ENCODE measurements around the gene LSM10. TPM values are rescaled to one million over a fixed set of nuclear protein-coding genes. Genes with fewer than 3 reads are reported as not detected.

LSM10 gene
- total RNA-seq, 1 donor from 2014 or later = 39.4 TPM

DNA sequence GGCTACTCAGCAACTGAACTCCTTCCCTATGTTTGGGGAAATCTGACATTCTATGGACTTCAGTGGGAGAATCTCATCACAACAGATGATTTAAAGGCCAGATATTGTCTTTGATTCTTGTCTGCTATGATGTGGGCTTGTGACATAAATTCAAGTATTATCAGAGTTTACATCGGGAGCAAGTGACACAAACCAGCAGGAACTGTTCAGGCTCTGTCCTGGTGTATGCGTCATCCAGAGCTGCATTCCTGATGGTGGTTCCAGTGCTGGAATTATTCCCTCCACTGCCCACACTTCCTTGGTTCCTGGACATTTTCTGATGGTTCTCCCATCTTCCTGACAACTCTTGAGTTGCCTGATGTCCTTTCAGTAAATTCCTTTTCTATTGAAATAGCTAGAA, 10.8 kb upstream of the LSM10 start:
- ATAC-seq (no peak), DNase-seq (no peak)
- Histone ChIP-seq H3K4me3 (no peak overlapping the region), H3K36me3 (no peaks in the 10 kb centered on the region), H3K9me3 (no peaks in the 10 kb centered on the region), H3K27ac (no peak overlapping the region), H3K4me1 (no peaks in the 10 kb centered on the region), H3K27me3 (no peaks in the 10 kb centered on the region)
- TF ChIP-seq, protein P1, sequence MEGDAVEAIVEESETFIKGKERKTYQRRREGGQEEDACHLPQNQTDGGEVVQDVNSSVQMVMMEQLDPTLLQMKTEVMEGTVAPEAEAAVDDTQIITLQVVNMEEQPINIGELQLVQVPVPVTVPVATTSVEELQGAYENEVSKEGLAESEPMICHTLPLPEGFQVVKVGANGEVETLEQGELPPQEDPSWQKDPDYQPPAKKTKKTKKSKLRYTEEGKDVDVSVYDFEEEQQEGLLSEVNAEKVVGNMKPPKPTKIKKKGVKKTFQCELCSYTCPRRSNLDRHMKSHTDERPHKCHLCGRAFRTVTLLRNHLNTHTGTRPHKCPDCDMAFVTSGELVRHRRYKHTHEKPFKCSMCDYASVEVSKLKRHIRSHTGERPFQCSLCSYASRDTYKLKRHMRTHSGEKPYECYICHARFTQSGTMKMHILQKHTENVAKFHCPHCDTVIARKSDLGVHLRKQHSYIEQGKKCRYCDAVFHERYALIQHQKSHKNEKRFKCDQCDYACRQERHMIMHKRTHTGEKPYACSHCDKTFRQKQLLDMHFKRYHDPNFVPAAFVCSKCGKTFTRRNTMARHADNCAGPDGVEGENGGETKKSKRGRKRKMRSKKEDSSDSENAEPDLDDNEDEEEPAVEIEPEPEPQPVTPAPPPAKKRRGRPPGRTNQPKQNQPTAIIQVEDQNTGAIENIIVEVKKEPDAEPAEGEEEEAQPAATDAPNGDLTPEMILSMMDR (IDR thresholded peaks at IDR 0.05) = no peak
- intact Hi-C loops (cut with DNase I) = no loop called here

DNA sequence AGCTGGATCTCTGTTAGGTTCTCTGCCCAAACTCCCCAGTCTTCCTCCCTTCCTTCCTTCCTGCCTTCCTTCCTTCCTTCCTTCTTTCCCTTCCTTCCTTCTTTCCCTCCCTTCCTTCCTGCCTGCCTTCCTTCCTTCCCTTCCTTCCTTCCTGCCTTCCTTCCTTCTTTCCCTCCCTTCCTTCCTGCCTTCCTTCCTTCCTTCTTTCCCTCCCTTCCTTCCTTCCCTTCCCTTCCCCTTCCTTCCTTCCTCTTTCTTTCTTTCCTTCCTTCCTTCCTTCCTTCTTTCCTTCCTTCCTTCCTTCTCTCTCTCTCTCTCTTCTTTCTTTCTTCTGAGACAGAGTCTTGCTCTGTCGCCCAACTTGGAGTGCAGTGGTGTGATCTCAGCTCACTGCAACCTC, 8.7 kb upstream of the LSM10 start:
- ATAC-seq (no peak), DNase-seq (no peak)
- Histone ChIP-seq H3K27me3 (no peaks in the 10 kb centered on the region), H3K4me1 (peaks cover 5% of the 10 kb centered on the region), H3K36me3 (no peaks in the 10 kb centered on the region), H3K9me3 (no peaks in the 10 kb centered on the region), H3K27ac (no peak overlapping the region), H3K4me3 (no peak overlapping the region)
- intact Hi-C loops (cut with DNase I) = no loop called here
- TF ChIP-seq, protein P1 (IDR thresholded peaks at IDR 0.05) = no peak

DNA sequence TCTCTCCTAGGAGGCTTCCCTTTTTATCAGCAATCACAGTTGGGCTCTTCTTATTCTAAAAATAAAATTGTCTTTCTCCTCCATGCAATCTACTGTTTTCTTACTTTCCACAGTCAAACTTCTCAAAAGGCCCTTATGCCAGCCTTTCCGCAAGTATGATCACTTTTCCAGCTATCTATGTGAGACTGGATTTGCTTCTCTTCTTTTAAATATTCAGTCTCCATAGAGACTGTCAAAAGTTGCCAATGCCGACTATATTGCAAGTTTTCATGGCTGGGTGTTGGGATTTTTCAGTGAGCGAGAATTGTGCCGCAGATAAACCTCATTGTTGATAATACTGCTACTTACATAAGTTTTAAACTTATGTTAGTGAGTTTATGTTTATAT, 4.8 kb upstream of the LSM10 start:
- H3K4me3 ChIP-seq = no peak overlapping the region
- H3K27ac ChIP-seq = no peak overlapping the region
- H3K9me3 ChIP-seq = no peaks in the 10 kb centered on the region
- H3K4me1 ChIP-seq = peaks cover 9% of the 10 kb centered on the region
- H3K36me3 ChIP-seq = no peaks in the 10 kb centered on the region
- H3K27me3 ChIP-seq = no peaks in the 10 kb centered on the region
- DNase-seq (no peak), ATAC-seq (no peak)
- TF ChIP-seq, protein P1 (IDR thresholded peaks at IDR 0.05) = no peak
- intact Hi-C loops (cut with DNase I) = no loop called here

DNA sequence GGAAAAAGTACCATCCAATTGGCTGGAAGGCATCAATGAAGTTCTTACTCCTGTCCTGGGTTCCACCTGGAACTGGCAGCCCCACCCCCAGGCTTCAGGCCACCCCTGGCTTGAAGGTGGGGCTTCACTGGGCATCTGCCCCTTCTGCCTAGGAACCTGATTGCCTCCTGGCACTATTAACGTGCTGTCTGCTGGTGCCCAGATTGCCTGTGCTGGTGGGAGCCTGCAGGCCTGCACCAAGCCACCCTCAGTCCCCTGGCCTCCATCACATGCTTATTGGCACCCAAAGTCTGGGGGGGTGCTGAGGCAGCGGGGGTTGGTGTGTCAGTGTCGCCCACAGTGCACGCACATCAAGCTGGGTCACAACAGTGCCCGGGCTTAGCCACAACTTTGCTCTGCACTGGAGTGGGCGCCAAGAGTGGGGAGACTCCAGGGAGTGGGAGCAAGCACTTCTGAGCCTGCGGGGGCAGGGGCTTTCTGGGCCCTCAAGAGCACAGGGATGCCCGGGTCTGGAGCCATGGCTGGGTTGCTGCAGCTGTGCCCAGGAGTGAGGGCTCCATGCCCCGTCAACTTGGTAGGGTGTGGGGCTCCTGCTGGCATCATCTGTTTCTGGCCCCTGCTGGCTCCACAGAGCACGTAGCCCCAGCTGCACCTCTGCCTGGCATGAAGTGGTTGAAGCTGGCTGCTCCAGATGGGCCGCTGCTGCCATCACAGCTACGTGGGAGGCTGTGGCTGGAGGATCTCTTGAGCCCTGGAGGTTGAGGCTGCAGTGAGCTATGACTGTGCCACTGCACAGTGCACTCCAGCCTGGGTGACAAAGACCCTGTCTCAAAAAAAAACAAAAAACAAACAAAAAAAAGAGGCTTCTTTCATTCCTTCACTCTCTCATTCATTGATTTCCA, 4.1 kb upstream of the LSM10 start:
- H3K4me1 ChIP-seq = peaks cover 10% of the 10 kb centered on the region
- H3K9me3 ChIP-seq = no peaks in the 10 kb centered on the region
- no peaks in the 10 kb centered on the region for H3K36me3 ChIP-seq
- no peaks in the 10 kb centered on the region for H3K27me3 ChIP-seq
- H3K4me3 ChIP-seq = peak overlapping the region; percentile 44
- peak overlapping the region; percentile 65 for H3K27ac ChIP-seq
- intact Hi-C loops (cut with DNase I) = no loop called here
- DNase-seq = peak; percentile 66
- TF ChIP-seq, protein P1 (IDR thresholded peaks at IDR 0.05) = no peak
- ATAC-seq = no peak

DNA sequence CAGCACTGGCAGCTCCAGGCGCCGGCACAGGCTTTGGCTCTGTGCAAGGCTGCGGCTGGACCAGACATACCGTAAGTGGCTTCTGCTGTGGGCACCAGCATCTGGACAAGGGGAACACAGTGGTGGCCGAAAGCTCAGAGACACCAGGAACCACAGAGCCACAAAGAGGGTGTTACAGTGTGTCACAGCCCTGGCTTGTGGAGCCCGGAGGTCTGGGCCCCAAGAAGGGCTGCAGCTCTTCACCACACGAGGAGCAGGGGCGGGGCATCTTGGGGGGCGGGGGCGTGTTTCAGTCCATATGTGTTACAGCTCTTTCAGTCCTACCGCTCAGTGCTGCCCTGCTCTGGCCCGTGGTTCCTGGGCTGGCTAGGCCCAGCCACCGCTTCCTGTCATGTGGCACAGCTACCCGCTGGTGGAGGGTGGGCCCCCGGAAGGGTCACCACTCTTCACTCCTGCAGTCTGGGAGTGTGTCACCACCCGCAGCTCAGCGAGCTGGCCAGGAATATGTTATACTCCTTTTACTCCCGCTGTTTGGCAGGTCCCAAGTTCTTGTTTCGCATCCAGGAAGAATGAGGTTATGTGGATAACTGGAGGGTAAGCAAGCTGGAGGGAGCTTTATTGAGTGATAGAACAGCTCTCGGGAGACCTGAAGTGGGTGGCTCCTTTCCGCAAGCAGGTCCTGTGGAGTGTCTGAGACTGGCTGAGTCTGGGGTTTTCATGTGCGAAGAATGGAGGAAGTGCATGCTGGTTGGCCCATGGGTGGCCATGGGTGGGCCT, 3.3 kb upstream of the LSM10 start:
- intact Hi-C loops (cut with DNase I) = no loop called here
- DNase-seq (peak; percentile 91), ATAC-seq (peak; percentile 88)
- no peaks in the 10 kb centered on the region for H3K9me3 ChIP-seq
- H3K27me3 ChIP-seq = no peaks in the 10 kb centered on the region
- H3K27ac ChIP-seq = peak overlapping the region; percentile 65
- TF ChIP-seq, protein P1 (IDR thresholded peaks at IDR 0.05) = no peak
- peak overlapping the region; percentile 44 for H3K4me3 ChIP-seq
- H3K4me1 ChIP-seq = peaks cover 18% of the 10 kb centered on the region
- no peaks in the 10 kb centered on the region for H3K36me3 ChIP-seq
